IPS-NIHi7 (cell line): ENCODE data around the gene CASTOR1.

Experiments
- DNase-seq: peaks from one replicate; pipeline ENCODE4 v3.0.0; 2012; ENCODE audit warnings: mixed read lengths; ENCODE audit errors: extremely low spot score

The CASTOR1 gene

DNA sequence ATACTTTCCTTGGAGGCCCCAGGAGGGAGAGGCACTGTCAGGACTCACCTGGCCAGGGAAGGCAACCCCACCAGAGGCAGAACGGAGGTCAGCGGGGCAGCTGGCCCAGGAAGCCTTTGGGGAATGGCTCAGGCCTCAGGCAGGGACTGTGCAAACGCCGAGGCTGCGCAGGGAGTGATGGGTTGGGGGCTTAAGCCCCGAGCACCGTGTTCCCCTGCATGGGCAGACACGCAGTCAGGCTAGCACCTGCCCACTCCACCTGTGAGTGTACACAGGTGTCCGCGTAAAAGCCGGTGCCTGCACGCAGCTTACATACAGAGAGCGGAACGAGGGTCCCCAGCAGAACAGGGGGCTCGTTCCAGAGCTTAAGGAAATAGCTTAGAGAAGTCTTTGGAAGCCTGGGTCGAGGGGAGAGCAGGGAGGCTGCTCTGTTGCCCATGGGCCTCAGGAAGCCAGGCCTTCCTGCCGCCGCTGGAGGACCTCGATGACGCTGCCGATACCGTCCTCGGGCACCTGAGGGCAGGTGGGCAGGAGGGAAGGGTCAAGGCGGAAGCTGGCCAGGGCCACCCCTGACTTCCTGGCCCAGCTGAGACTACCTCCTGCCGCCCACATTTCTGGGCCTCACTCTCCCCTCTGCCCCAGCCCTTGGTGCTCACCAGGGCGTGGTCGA lies 4.0 kb downstream of the CASTOR1 start:
- DNase-seq = no peak

DNA sequence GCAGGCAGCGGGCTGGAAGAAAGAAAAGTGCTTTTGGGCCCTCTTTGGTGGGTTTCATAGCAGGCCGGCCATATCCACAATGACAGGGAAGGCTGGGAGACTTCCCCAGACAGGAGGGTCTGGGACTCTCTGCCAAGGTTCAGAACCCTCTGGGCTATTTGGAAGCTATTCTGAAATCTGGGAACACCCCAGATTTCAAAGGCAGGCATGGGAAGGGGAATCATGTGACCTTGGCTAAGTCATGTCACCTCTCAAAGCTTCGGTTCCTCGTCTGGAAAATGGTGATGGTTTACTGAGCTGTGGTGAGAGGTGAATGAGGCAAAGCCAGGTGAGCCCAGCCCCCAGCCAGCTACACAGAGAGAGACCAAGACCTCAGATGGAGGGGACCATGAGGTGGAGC lies 4.6 kb downstream of the CASTOR1 start:
- DNase-seq = no peak

DNA sequence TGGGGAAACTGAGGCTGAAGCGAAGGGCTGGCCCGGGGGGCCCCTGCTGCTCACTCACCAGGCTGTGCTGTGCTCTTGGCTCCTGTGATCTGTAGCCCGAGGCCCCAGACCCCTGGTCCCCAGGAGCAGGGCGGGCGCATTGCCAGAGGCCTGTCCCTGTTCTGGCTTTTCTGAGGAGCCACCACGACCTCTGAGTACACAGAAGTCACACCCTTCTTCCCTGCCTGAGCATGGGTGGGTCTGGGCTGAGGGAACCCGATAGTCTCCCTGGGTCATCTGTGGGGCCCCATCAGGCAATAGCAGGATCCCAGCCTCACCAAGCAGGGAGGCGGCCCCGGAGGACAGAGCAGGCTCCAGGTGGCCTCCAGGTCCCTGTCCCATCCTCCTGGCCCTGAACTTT lies 5.1 kb downstream of the CASTOR1 start:
- no peak for DNase-seq

DNA sequence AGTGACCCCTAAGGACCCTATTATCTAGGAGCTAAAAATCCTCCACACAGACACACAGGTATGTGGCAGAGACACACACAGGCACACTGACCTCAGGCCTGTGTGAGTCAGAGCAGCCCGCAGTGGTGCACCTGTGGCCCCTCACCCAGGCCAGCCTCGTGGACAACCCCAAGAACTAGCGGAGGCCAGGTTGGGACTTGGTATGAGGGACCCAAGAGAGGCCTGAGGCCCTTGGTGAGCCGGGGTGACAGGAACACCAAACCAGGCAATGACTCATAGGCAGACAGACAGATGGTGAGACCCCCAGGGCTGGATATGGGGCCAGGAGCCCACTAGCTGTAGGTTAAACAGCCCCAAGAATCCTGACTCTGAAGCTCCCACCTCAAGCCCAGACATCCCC lies 6.0 kb downstream of the CASTOR1 start:
- DNase-seq = no peak

DNA sequence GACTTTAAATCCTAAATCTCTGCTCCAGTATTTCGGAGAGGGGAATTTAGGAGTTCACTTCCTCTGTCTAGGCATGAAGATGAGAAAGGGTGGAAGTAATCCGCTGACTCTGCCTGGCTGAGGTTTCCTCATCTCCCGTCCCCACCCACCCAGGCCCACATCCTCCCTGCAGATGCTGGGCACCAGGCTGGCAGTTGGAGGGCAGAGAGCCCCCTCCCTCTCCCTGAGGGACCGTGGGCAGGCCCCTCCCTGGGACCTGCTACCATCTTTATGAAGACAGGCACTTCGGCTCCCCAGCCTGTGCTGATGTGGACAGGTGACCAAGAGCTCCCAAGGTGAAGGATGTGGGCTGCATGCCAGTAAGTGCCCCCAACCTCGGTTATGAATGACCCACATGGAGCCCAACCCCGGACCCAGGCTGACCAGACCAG lies 6.7 kb downstream of the CASTOR1 start:
- no peak for DNase-seq

DNA sequence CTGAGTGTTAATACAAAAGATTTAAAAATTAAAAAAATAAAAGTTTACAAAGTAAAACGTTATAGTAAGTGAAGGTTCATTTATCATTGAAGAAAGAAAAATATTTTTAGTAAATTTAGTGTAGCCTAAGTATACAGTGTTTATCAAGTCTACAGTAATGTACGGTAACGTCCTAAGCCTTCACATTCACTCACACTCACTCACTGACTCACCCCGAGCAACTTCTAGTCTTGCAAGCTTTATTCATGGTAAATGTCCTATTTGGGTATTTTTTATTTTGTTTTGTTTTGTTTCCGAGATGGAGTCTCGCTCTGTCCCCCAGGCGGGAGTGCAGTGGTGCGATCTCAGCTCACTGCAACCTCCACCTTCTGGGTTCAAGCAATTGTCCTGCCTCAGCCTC lies 8.8 kb downstream of the CASTOR1 start:
- no peak for DNase-seq

DNA sequence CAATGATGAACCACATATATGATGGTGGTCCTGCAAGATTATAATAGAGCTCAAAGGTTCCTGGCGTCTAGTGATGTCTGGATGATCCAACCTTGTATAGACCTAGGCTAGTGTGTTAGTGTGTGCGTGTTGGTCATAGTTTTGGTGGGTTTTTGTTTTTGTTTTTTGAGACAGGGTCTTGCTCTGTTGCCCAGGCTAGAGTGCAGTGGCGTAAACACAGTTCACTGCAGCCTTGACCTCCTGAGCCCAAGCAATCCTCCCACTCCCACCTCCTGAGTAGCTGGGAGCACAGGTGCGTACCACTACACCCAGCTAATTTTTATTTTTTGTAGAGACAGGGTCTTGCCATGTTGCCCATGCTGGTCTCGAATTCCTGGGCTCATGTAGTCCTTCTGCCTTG lies 9.4 kb downstream of the CASTOR1 start:
- DNase-seq = no peak

DNA sequence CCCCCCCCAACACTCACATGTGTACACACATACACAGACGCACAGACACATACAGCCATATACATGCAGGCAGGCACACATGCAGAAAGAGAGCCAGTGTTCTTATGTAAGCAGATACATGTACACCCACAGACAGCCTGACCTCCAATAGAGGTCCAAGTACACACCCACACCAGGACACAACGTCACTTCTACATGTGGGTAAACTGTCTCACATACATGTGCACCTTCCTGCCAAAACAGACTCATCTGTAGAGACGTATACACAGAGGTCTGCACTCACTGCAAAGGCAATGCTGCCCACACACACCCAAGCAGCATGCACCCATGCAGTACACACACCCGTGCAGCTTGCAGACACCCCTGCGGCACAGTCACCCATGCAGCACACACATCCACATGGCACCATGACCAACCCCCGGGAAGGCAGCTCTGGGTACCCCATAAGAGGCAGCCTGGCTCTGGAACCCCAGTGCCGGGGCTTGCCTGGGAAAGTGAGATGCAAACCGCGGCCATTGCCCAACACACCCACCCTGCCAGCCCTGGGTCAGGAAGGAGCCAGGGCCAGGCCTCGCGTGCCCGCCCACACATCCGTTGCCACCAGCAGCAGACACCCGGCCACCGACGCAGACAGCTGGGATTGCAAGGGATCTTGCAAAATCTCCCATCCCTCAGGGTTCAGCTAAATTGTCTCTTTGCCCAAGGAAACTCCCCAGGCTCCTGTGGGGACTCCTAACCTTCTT lies 10.1 kb downstream of the CASTOR1 start:
- no peak for DNase-seq

DNA sequence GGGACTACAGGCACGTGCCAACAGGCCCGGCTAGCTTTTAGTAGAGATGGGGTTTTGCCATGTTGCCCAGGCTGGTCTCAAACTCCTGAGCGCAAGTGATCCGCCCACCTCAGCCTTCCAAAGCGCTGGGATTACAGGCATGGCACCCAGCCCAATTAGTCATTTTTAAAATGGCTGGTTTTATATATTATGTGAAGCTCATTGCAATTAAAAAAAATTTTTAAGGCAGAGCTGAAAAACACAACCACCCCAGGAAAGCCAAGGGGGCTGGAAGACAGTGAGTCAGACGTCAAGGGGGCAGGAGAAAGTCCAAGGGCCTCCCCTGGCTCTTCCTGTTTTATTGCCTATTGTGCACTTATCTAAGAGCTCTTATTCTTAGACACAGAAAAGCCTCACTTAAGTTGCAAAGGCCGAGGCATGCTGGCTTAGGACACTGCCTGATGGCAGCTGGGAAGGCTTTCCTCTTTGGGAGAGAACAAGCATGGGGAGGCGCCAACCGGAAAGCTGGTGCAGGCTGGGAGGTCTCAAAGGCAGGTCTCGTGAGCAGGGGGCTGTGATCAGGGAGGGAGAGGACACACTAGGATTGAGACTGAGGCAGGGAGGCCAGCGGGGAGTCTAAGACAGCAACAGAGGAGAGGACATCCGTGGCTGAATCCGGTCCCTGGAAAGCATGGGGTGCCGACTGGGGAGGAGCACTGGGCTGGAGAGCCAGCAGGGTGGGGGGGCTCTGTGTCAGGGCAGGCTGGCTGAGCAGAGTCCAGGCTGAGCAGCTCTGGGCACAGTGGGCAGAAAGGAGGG lies 11.6 kb downstream of the CASTOR1 start:
- no peak for DNase-seq

DNA sequence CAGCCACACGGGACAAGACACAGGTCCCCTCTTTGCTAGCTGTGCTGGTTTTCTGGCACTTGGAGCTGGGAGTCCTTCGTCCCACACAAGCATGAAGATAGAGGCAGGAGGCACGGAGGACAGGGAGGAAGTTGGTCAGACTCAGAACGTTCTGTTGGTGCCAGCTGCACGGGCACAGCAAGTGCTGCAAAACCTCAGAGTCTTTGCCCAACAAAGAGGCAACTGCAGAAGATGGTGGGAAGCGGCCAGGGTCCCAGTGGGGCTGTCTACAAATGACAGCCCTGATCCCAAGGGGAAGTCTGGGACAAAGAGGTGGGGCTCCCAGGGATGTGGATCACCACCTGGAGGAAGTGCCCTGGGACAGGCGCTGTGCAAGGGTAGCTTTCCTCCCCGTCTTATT lies 13.3 kb downstream of the CASTOR1 start:
- DNase-seq = no peak

DNA sequence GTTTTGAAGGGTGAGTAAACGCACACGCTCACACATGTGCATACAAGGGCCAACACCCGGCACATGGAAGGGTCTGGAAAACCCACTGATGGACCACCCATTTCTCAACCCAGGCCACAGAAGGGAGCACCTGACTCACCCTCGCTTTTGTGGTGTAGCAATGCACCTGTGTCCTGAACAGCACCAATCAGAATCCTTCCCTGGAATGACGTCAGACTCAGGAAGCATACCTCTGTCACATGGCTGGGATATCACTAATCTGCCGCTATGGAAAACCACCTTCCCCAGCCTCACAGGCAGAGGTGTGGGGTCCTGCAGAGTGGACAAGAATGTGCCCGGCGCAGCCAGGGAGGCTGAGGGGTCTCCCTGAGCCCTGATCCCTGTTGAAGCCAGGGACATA lies 13.7 kb downstream of the CASTOR1 start:
- DNase-seq = no peak

DNA sequence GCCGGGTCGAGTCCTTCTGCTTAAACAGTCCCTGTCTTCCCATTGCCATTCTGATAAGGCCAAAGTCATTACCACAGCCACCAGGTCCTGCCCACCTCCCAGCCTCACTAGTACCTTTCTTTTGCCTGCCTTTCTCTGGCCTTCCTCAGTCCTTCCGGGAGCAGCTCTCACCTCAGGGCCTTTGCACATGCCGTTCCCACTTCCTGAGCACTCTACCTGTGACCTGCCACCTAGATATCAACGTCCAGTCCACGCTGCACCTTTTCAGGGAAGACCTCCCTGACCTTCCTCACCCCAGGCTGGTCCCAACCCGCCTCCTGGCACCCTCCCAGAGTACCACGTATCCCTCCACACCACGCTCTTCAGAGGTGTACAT lies 14.9 kb downstream of the CASTOR1 start:
- DNase-seq = no peak

DNA sequence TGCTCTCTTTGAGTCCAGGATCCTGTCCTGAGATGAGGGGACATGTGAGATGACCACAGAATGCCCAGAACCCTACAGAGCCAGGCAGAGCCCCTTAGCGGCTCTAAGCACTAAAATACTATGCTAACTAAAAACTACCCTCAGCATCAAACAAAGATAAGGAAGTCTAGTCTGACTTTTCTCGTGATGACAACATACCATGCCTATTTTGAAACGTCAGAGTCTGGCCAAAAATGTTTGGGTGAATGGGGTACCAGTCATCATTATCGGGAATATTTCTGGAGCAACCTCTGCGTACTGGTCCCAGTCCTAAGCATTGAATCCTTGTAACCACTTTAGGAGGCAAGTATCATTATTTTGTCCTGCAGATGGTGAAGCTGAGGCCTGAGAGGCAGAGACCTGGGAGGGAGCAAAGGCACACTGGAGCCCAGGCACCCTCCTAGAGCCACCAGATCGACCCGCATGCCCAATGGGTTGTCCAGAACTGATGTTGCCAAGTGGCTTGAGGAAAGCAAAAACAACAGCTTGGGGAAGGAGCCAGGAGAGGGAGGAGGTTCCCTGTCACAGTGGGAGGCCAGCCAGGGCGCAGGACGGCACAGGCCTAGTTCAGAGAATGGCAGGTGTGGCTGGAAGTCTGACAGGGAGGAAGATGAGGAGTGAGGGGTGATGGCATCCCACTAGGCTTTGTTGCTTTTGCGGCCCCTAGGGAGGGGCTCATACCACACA lies 15.4 kb downstream of the CASTOR1 start:
- DNase-seq = no peak

DNA sequence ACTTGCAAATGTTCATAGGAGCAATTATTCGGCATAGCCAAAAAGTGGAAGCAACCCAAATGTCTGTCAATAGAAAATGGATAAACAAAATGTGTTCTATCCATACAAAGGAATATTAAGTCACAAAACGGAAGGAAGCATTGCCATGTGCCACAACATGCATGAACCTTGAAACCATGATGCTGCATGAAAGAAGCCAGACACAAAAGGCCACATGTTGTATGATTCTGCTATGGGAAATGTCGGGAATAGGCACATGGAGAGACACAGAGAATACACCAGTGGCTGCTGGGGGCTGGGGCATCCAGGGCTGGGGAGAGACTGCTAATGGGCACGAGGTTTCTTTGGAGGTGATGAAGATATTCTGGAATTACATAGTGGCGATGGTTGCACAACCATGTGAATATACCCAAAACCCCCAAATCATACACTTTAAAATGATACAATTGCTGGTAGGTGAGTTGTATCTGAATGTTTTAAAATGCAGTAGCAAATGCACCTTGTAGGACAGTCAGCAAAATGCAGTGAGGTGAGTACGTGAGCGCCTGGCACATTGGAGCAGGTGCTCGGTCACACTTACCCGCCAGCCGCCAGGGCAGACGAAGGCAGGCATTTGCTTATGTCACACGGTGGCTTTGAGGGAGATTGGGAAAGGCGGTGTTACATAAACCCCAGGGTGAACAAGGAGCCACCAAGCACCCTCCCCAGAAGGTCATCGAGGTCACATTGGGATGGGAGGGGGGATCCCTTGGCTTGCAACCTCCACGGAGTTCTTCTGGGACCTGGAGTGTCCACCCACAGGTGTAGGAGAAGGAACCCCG lies 16.3 kb downstream of the CASTOR1 start:
- no peak for DNase-seq

DNA sequence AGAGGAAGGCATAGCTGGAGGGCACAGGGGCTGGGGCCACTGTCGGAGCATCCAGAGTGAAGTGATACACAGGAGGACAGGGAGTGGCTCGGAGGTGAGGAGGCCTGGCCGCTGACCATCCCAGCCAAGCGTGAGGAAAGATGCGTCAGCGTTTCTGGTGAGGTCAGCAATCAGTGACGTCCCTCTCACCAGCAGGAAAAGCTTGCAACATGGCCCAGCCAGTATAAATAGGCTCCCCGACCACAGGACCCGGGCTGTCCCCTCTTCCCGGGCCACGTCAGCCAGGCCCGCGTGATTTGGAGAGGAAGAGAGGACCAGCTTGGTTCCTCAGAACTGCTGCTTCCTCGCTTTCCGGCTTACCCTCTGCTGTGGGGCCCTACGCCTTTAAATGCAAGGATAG lies 18.5 kb downstream of the CASTOR1 start:
- no peak for DNase-seq

DNA sequence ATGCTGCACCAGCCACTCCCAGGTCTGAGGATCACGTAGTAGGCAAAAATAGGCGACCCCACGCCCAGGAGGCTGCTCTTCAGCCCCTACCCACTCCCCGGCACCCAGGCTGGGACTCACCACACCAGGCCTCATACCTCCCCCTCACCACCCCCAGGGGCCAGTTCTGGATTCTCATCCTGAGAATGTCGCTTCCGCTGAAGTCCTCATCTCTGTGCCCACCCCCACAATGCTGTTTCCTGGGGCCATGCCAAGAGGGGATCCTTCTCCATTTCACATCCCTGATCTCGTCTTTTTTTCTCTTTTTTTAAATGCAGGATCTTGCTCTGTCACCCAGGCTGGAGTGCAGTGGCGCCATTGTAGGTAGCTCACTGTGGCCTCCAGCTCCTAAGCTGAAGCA lies 21.0 kb downstream of the CASTOR1 start:
- no peak for DNase-seq

DNA sequence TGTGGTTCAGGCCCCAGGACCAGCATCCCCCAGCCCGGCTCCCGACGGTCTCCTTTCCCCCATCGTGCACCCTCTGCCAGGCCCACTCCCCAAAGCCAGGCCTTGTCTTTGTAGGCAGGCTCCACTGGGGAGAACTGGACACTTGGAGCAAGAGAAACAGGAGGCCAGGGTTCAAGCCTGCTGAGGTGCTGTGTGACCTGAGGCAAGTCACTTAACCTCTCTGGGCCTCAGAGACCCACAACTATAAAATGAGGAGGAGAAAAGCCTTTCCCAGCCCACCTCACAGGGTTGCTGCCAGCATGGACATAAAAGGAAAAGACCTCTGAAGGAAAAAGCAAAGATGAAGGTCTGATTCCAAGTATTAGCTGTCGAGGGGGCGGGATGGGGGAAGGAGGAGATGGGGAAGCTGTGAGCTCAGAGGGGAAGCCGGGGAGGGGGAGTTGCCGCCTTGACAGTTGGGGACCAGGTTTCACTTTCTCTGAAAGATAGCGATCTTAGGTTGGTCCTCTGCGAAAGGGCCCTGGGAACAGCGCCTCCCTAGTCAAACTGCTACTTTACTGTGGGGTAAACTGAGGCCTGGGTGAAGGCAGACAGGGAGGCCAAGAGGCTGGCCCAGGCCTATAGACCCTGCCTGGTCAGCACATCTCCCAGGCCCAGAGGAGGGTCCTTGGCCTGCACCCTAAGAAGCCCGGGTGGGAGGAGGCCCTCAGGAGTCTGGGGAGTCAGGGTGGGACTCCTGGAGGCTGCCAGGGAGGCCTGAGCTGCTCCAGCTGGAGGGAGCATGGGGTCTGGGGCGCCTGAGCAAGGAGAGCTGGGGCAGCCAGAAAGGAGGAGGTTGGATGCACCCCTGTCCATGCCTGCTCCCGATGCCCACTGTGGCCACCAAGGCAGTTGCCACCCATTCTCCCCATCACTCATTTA lies 21.7 kb downstream of the CASTOR1 start:
- no peak for DNase-seq

DNA sequence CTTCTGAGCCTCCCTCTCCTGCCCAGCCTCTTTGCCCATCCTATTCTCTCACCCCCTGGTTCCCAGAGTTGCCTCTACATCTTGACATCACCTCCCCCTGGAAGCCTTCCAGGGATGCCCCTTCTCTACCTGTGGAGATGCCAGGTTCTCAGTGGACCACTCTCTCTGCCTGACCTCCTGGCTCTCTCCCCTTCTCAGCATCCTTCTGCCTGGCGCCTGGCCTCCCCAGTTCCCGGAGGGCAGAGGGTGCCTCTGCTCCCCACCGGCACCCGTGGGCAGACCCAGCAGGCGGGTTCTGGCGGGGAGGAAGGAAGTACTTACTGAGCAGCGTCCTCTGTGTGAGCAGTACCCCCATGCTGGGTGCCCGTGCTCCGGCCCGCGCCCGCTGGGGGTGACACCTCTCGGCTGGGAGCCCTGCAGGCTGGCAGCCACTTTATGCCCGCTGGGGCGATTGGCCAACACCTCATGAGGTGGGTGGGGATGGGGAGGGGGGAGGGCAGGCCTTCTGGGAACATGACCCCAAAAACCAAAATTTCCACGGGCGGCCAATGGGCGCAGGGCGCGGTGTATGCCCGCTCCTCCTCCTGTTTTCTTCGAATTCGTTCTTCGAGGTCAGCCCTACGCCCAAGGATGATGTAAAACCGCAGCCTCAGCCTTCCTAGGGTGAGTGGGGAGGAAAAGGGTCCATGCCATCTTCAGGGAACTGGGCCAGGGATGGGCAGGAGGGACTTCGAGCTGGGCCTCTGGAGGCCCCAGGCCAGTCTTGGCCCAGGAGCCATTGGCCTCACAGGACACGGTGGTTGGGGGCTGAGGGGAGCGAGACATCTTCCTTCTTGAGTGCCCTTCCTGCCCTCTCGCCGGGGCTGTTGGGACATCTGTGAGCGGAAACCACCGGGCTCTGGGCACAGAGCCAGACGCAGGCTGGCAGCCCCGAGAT lies 22.6 kb downstream of the CASTOR1 start, which contains the start of gene OSM:
Gene OSM, minus strand, starts transcription at position 407 of the 937 bp plus-strand sequence. Its CDS starts 52 bp downstream, at position 355.
- DNase-seq = no peak
